Endodermal cell (in vitro differentiated cells): ENCODE results near the gene ADNP2. TPM values are rescaled to one million over a fixed set of nuclear protein-coding genes. Genes with fewer than 3 reads are reported as not detected.
A peak's percentile ranks its signal among the peaks of the same experiment; 100 is the strongest.

Source experiments
- DNase-seq: peaks from one replicate; pipeline ENCODE4 v3.0.0-alpha.2; 2017
- H3K27ac ChIP-seq: 2 replicates; pipeline ENCODE4 v1.5.1; 2013; ENCODE audit warnings: mild to moderate bottlenecking, low read depth, low read length, moderate library complexity
- H3K27me3 ChIP-seq: 2 replicates; pipeline ENCODE4 v1.6.1; 2013; ENCODE audit warnings: mild to moderate bottlenecking, low read length, moderate library complexity; ENCODE audit not compliant: insufficient read depth, control insufficient read depth, poor library complexity, severe bottlenecking
- H3K36me3 ChIP-seq: 2 replicates; pipeline ENCODE4 v1.7.0; 2013; ENCODE audit warnings: mild to moderate bottlenecking, low read length, moderate library complexity; ENCODE audit not compliant: control insufficient read depth, insufficient read depth
- H3K4me1 ChIP-seq: one replicate; pipeline ENCODE4 v1.7.0; 2013; ENCODE audit warnings: low read length; ENCODE audit not compliant: control insufficient read depth, insufficient read depth
- H3K4me3 ChIP-seq: 2 replicates; pipeline ENCODE4 v1.5.1; 2013; ENCODE audit warnings: mild to moderate bottlenecking, low read length, moderate library complexity
- H3K9ac ChIP-seq: 2 replicates; pipeline ENCODE4 v1.6.1; 2013; ENCODE audit warnings: mild to moderate bottlenecking, low read length, moderate library complexity; ENCODE audit not compliant: poor library complexity, severe bottlenecking; ENCODE audit errors: extremely low read depth
- H3K9me3 ChIP-seq: 2 replicates; pipeline ENCODE4 v1.6.1; 2013; ENCODE audit warnings: mild to moderate bottlenecking, low read length, moderate library complexity; ENCODE audit not compliant: control insufficient read depth
- H3K27ac Mint-ChIP-seq: 2 replicates; pipeline ENCODE4 v1.8.0; 2020; ENCODE audit warnings: mixed read lengths
- H3K27me3 Mint-ChIP-seq: 2 replicates; pipeline ENCODE4 v1.8.0; 2021; ENCODE audit warnings: mild to moderate bottlenecking, mixed read lengths; ENCODE audit not compliant: insufficient read depth
- H3K36me3 Mint-ChIP-seq: 2 replicates; pipeline ENCODE4 v1.8.0; 2020; ENCODE audit warnings: low read depth, mixed read lengths
- H3K4me1 Mint-ChIP-seq: 2 replicates; pipeline ENCODE4 v1.8.0; 2020; ENCODE audit warnings: mixed read lengths
- H3K4me3 Mint-ChIP-seq: 2 replicates; pipeline ENCODE4 v1.8.0; 2020; ENCODE audit warnings: mild to moderate bottlenecking, moderate library complexity, mixed read lengths
- H3K9me3 Mint-ChIP-seq: 2 replicates; pipeline ENCODE4 v1.8.0; 2020; ENCODE audit warnings: mild to moderate bottlenecking, mixed read lengths
- WGBS, 2 experiments: methylation state at CpG; one replicate each; pipeline versions ENCODE4 v1.1.5 to v1.1.7; 2013; ENCODE audit warnings: missing lambda C conversion rate in 2 of 2, mixed read lengths in 1 of 2; ENCODE audit not compliant: insufficient coverage in 1 of 2, insufficient read length in 1 of 2; 5-methylcytosine and 5-hydroxymethylcytosine counted together
- total RNA-seq, 2 donors: library from RNA; stranded (reverse); fragmentation: NEBNext Ultra II Directional in 1 of 2; extraction: Animal tissue kit (Norgen Biotek cat#: 25700) in 1 of 2; gene quantifications; 2 replicates in 1 of 2; 3 replicates in 1 of 2; pipeline ENCODE4 v1.2.1, GENCODE V29; 2021
- TF ChIP-seq, protein P1 (sequence below): fragments of 200-600 bp; sonication (generic); conservative IDR thresholded peaks from 2 replicates; pipeline ENCODE4 v1.5.0; 2021; ENCODE audit warnings: antibody characterized with exemption, mild to moderate bottlenecking

Gene ADNP2
- total RNA-seq, 2 donors from 2014 or later: 38.4 to 51.0 TPM

DNA sequence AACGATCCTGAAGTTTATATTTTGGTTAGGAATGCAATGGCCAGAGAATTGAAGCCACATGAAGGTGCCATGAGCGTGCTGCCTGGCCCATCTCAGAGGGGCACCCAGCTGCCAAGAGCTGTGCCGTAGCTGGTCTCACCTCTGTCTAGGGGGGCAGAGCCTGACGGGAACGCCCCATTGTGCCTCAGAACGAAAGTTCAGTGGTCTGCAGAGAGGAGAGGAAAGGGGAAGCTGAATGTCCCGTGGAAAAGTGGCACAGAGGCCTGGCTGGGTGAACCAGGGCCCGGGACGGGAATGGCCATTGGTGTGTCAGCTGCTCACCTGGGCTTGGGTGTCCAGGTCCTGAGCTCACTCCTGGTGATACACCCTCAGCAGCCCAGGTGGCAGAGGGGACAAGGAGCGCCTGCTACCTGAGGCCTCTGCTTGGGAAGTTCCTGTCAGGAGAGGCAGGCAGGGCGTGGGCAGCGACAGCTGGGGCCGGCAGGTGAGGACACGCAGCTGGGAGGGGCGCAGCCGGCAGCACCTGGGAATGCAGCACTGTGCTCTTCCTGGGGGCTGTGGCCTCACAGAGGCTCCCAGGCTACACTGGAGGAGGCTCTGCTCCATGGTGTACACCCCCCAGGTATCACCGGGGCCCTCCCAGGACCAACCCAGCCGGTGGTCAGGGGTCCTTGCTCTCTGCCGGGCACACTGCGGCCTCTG, 70.9 kb downstream of the ADNP2 start:
- H3K27ac Mint-ChIP-seq: no peak overlapping the region
- H3K27me3 Mint-ChIP-seq: no peaks in the 10 kb centered on the region
- H3K36me3 ChIP-seq: no peaks in the 10 kb centered on the region
- DNase-seq: no peak
- H3K27me3 ChIP-seq: no peaks in the 10 kb centered on the region
- TF ChIP-seq, protein P1, sequence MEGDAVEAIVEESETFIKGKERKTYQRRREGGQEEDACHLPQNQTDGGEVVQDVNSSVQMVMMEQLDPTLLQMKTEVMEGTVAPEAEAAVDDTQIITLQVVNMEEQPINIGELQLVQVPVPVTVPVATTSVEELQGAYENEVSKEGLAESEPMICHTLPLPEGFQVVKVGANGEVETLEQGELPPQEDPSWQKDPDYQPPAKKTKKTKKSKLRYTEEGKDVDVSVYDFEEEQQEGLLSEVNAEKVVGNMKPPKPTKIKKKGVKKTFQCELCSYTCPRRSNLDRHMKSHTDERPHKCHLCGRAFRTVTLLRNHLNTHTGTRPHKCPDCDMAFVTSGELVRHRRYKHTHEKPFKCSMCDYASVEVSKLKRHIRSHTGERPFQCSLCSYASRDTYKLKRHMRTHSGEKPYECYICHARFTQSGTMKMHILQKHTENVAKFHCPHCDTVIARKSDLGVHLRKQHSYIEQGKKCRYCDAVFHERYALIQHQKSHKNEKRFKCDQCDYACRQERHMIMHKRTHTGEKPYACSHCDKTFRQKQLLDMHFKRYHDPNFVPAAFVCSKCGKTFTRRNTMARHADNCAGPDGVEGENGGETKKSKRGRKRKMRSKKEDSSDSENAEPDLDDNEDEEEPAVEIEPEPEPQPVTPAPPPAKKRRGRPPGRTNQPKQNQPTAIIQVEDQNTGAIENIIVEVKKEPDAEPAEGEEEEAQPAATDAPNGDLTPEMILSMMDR: no peak
- 94 to 95% methylated on average over 9 to 20 of the region's 20 CpGs for WGBS, 2 experiments
- no peak overlapping the region for H3K9ac ChIP-seq
- H3K36me3 Mint-ChIP-seq: no peaks in the 10 kb centered on the region
- no peaks in the 10 kb centered on the region for H3K9me3 Mint-ChIP-seq
- no peaks in the 10 kb centered on the region for H3K4me1 ChIP-seq
- no peak overlapping the region for H3K4me3 Mint-ChIP-seq
- H3K4me1 Mint-ChIP-seq: no peaks in the 10 kb centered on the region
- H3K9me3 ChIP-seq: no peaks in the 10 kb centered on the region
- no peak overlapping the region for H3K27ac ChIP-seq
- H3K4me3 ChIP-seq: no peak overlapping the region

DNA sequence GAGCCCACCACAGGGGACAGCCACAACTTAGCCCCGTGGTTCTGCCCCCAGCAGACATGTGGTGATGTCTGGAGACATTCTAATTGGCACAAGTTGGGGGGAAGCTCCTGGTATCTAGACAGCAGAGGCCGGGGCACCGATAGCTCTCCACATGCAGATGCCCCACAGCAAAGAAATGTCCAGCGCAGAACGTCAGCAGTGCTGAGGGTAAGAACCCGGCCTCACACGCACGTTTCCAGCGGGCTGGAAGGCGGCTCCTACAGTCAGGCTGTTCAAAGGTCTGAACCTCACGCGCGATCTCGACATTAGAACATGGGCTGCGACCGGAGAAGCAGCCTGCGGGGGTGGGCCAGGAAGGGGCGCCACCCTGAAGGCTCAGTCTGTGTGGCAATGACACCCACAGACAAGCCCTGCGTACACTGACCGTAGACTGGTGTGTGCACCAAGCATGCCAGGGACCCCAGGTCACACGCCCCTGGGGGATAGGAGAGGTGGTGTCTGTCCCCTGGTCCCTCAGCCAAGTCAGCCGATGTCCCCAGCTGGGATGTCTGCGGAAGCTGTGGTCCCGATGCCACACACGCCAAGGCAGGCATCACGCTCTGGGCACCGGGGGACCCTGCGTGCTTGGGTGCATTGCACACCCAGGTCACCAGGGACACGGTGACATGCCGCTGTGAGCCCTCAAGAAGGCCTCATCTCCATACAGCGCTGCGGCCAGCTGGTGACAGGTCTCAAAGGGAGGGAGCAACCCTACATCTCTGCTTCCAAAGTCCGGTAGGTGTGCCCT, 71.9 kb downstream of the ADNP2 start:
- Mint-ChIP-seq H3K27ac (peak overlapping the region; percentile 39), H3K36me3 (no peaks in the 10 kb centered on the region), H3K4me1 (no peaks in the 10 kb centered on the region), H3K9me3 (no peaks in the 10 kb centered on the region), H3K4me3 (no peak overlapping the region), H3K27me3 (no peaks in the 10 kb centered on the region)
- no peak for DNase-seq
- H3K4me1 ChIP-seq: no peaks in the 10 kb centered on the region
- WGBS, 2 experiments: 96 to 97% methylated on average over 24 to 33 of the region's 33 CpGs
- H3K9ac ChIP-seq: no peak overlapping the region
- H3K36me3 ChIP-seq: no peaks in the 10 kb centered on the region
- no peaks in the 10 kb centered on the region for H3K9me3 ChIP-seq
- H3K27ac ChIP-seq: no peak overlapping the region
- TF ChIP-seq, protein P1: no peak
- H3K4me3 ChIP-seq: no peak overlapping the region
- no peaks in the 10 kb centered on the region for H3K27me3 ChIP-seq

DNA sequence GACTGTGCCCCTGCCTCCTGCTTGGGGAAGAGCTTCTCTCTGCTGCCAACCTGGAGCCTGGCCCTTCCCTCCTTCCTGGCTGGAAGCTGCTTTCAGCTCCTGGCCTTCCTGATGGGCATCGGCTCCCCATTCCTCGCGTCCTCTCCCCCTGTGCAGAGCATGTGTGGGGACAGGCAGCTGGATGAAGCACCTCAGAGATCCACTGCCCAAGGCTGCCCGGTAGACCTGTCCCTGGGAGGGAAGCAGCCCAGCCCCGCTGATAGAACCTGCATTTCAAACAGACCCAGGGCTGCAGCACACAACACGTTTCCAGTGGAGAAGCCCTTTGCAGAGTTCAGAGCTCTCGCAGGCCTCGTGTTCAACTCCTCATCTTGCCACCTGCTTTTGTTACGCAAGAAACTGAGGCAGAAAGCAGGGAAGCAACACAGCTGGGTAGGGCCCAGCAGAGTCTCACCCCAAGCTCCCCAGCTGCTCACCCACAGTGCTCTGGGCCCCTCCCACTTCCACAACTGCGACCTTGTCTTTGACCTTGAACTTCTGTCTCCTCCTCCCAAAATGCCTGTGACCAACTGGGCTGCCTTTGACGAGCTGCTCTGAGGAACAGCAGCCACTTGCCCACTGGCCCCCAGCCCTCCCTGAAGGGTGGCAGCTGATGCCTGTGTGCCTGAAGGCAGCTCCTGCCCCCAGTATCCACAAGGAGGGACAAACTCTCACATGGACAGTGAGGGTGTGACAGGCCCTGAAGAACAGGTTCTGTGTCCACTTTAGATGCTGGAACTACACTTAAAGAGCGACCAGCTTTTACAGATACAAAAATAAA, 72.8 kb downstream of the ADNP2 start:
- Mint-ChIP-seq H3K4me1 (no peaks in the 10 kb centered on the region), H3K27ac (no peak overlapping the region), H3K36me3 (no peaks in the 10 kb centered on the region), H3K27me3 (no peaks in the 10 kb centered on the region), H3K4me3 (no peak overlapping the region), H3K9me3 (peaks cover 2% of the 10 kb centered on the region)
- Histone ChIP-seq H3K9ac (no peak overlapping the region), H3K4me1 (no peaks in the 10 kb centered on the region), H3K27ac (no peak overlapping the region), H3K9me3 (no peaks in the 10 kb centered on the region), H3K36me3 (no peaks in the 10 kb centered on the region), H3K27me3 (no peaks in the 10 kb centered on the region), H3K4me3 (no peak overlapping the region)
- WGBS, 2 experiments: 84 to 90% methylated on average over 6 to 12 of the region's 12 CpGs
- TF ChIP-seq, protein P1: no peak
- DNase-seq: no peak
